MM.1S (cell line): Measurements from ENCODE around the gene MALL.

Source experiments
- DNase-seq: peaks from one replicate; pipeline ENCODE4 v3.0.0-alpha.2; 2015
- H2AFZ ChIP-seq: fragments of 300-600 bp; sonication (generic); 2 replicates; pipeline ENCODE4 v1.6.0; 2016; ENCODE audit warnings: antibody characterized with exemption, low read length
- H3F3A ChIP-seq: fragments of 300-600 bp; sonication (generic); 2 replicates; pipeline ENCODE4 v1.6.1; 2016; ENCODE audit warnings: mild to moderate bottlenecking, antibody characterized with exemption, low read length, moderate library complexity, mixed read lengths; ENCODE audit not compliant: insufficient read depth
- H3K27ac ChIP-seq: fragments of 300-600 bp; sonication (generic); 2 replicates; pipeline ENCODE4 v1.5.1; 2016; ENCODE audit warnings: mild to moderate bottlenecking, low read length
- H3K27me3 ChIP-seq: fragments of 300-600 bp; sonication (generic); replicated peaks from 2 replicates; pipeline ENCODE4 v1.6.0; 2016; ENCODE audit warnings: low read length; ENCODE audit not compliant: insufficient read depth
- H3K36me3 ChIP-seq: fragments of 300-600 bp; sonication (generic); replicated peaks from 2 replicates; pipeline ENCODE4 v1.6.1; 2016; ENCODE audit warnings: mild to moderate bottlenecking, low read length, mixed read lengths; ENCODE audit not compliant: insufficient read depth
- H3K4me1 ChIP-seq: fragments of 300-600 bp; sonication (generic); 2 replicates; pipeline ENCODE4 v1.6.1; 2016; ENCODE audit warnings: low read length, mixed read lengths
- H3K4me2 ChIP-seq: fragments of 300-600 bp; sonication (generic); 2 replicates; pipeline ENCODE4 v1.6.0; 2016; ENCODE audit warnings: low read depth, low read length
- H3K4me3 ChIP-seq: fragments of 300-600 bp; sonication (generic); 2 replicates; pipeline ENCODE4 v1.5.1; 2016; ENCODE audit warnings: low read length, mixed read lengths
- H3K79me2 ChIP-seq: fragments of 300-600 bp; sonication (generic); 2 replicates; pipeline ENCODE4 v1.6.1; 2016; ENCODE audit warnings: mixed run types, low read length, mixed read lengths
- H3K9ac ChIP-seq: fragments of 300-600 bp; sonication (generic); 2 replicates; pipeline ENCODE4 v1.6.1; 2016; ENCODE audit warnings: low read length, mixed read lengths
- H3K9me2 ChIP-seq: fragments of 300-600 bp; sonication (generic); replicated peaks from 2 replicates; pipeline ENCODE4 v1.6.1; 2016; ENCODE audit warnings: mild to moderate bottlenecking, low read length, mixed read lengths; ENCODE audit not compliant: insufficient read depth
- H3K9me3 ChIP-seq: fragments of 300-600 bp; sonication (generic); replicated peaks from 2 replicates; pipeline ENCODE4 v1.6.1; 2016; ENCODE audit warnings: mild to moderate bottlenecking, low read length, mixed read lengths; ENCODE audit not compliant: insufficient read depth
- H4K20me1 ChIP-seq: fragments of 300-600 bp; sonication (generic); 2 replicates; pipeline ENCODE4 v1.6.1; 2016; ENCODE audit warnings: mild to moderate bottlenecking, low read length, moderate library complexity, mixed read lengths; ENCODE audit not compliant: insufficient read depth
- EZH2 ChIP-seq: fragments of 300-600 bp; sonication (generic); optimal IDR thresholded peaks from 2 replicates; pipeline ENCODE3; 2017; ENCODE audit warnings: low read depth, mild to moderate bottlenecking, antibody characterized with exemption, low read length, mixed read lengths
- EZH2phosphoT487 ChIP-seq: fragments of 300-600 bp; sonication (generic); IDR thresholded peaks from 2 replicates; pipeline ENCODE4 v1.6.1; 2018; ENCODE audit warnings: antibody characterized with exemption, low read length
- TF ChIP-seq, protein P1 (sequence below): fragments of 300-600 bp; sonication (generic); IDR thresholded peaks from 2 replicates; pipeline ENCODE4 v1.5.1; 2016; ENCODE audit warnings: antibody characterized with exemption, low read length, mixed read lengths

The MALL gene

DNA sequence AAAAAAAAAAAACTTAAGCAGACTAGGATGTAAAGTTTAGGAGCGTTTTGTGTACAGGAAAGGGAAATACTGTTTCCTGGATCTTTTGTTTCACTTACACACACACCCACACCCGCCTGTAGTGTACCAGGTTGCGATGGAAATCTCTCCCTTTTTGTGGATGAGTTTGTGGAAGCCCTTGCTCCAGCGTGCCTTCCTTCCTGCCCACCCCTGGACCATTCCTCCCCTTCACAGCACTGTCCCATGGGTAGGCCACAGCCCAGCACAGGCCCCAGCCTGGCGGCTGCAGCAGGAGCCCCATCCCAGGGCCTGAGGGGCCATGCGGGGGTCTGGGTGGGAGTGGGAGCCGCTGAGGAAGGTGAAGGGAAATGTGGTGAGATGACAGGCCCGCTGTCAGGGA is 15.1 kb downstream of the MALL start:
- Histone ChIP-seq H3K27me3 (no peaks in the 10 kb centered on the region), H3K4me3 (no peak overlapping the region), H3K9me3 (no peaks in the 10 kb centered on the region), H3K4me1 (no peaks in the 10 kb centered on the region), H2AFZ (no peak overlapping the region), H3K27ac (no peak overlapping the region), H4K20me1 (no peaks in the 10 kb centered on the region), H3K9ac (no peak overlapping the region), H3K36me3 (no peaks in the 10 kb centered on the region), H3K79me2 (no peaks in the 10 kb centered on the region), H3F3A (no peaks in the 10 kb centered on the region), H3K4me2 (no peak overlapping the region), H3K9me2 (no peaks in the 10 kb centered on the region)
- TF ChIP-seq EZH2phosphoT487, result no peak
- TF ChIP-seq EZH2, result no peak
- TF ChIP-seq, protein P1, sequence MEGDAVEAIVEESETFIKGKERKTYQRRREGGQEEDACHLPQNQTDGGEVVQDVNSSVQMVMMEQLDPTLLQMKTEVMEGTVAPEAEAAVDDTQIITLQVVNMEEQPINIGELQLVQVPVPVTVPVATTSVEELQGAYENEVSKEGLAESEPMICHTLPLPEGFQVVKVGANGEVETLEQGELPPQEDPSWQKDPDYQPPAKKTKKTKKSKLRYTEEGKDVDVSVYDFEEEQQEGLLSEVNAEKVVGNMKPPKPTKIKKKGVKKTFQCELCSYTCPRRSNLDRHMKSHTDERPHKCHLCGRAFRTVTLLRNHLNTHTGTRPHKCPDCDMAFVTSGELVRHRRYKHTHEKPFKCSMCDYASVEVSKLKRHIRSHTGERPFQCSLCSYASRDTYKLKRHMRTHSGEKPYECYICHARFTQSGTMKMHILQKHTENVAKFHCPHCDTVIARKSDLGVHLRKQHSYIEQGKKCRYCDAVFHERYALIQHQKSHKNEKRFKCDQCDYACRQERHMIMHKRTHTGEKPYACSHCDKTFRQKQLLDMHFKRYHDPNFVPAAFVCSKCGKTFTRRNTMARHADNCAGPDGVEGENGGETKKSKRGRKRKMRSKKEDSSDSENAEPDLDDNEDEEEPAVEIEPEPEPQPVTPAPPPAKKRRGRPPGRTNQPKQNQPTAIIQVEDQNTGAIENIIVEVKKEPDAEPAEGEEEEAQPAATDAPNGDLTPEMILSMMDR, result no peak
- DNase-seq, result no peak

DNA sequence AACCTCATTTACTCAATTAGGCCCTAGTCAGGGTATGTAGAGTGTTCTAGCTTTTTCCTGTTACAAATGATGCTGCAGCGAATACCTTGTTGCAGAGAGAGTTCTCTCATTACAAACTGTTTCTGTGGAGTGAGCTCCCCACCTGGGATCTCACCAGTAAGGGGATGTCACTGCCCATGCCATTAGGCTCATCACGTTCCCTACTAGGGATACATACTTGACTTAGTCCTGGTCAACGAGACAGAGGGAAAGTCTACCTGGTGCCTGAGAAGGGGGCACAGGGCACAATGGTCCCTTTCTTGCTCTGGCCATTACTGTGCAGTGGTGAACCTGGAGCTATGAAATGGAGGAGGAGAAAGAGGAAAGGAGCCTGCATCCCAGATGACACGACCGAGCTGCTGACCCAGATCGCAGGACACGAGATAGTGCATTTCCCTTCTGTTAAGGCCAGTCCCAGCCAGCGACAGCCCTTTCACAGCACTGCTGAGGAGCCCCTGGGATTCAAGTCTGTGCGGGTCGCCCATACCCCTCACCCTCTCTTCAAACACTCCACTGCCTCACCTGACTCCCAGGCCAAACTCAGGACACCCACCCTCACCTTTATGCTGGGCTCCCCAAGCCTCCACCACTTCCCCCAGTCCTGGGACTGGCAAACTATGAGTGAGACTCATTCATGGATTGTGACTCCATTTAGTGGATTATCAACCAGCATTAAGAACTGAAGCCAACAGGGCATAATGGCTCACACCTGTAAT is 16.0 kb downstream of the MALL start:
- Histone ChIP-seq H3K4me1 (no peaks in the 10 kb centered on the region), H4K20me1 (no peaks in the 10 kb centered on the region), H3F3A (no peaks in the 10 kb centered on the region), H3K9ac (no peak overlapping the region), H3K79me2 (no peaks in the 10 kb centered on the region), H3K9me3 (no peaks in the 10 kb centered on the region), H3K27me3 (no peaks in the 10 kb centered on the region), H3K4me2 (no peak overlapping the region), H3K36me3 (no peaks in the 10 kb centered on the region), H3K27ac (no peak overlapping the region), H3K4me3 (no peak overlapping the region), H2AFZ (no peak overlapping the region), H3K9me2 (no peaks in the 10 kb centered on the region)
- TF ChIP-seq, protein P1, result no peak
- no peak for TF ChIP-seq EZH2phosphoT487
- no peak for TF ChIP-seq EZH2
- DNase-seq, result no peak

DNA sequence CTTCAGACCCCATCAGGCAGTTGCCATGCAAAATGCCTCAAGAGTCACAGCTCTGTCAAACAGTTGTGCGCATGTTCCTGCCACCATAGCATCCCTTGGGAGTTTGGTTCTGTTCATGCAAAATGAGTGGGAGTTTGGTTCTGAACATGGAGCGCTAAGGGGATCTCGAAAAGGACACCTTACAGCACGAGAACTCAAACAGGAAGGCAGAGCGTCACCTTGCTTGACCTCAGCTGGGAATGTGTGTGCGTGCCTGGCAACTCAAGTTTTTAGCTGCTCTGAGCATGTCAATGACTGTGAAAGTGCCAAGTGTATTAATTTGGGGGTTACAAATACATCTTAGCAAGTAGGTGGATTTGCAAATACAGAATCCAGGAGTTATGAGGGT is 16.6 kb downstream of the MALL start:
- H3K9me2 ChIP-seq, result no peaks in the 10 kb centered on the region
- no peaks in the 10 kb centered on the region for H3F3A ChIP-seq
- TF ChIP-seq EZH2 (no peak), EZH2phosphoT487 (no peak)
- TF ChIP-seq, protein P1, result no peak
- H3K79me2 ChIP-seq, result no peaks in the 10 kb centered on the region
- H3K27ac ChIP-seq, result no peak overlapping the region
- no peaks in the 10 kb centered on the region for H3K27me3 ChIP-seq
- no peak overlapping the region for H3K9ac ChIP-seq
- no peaks in the 10 kb centered on the region for H4K20me1 ChIP-seq
- no peak overlapping the region for H3K4me2 ChIP-seq
- H3K4me1 ChIP-seq, result no peaks in the 10 kb centered on the region
- no peak overlapping the region for H3K4me3 ChIP-seq
- H2AFZ ChIP-seq, result no peak overlapping the region
- H3K36me3 ChIP-seq, result no peaks in the 10 kb centered on the region
- no peak for DNase-seq
- no peaks in the 10 kb centered on the region for H3K9me3 ChIP-seq
